GM23338 (cell line): ENCODE data around the gene SUPT7L. TPM values are rescaled to one million over a fixed set of nuclear protein-coding genes. Genes with fewer than 3 reads are reported as not detected.

ENCODE experiments used
- ATAC-seq: fragments of 200-7000 bp; cut with Tn5 transposase; 3 replicates; pipeline ENCODE4 v1.9.1; 2020
- DNase-seq: peaks from one replicate; pipeline ENCODE4 v3.0.0-alpha.2; 2015; ENCODE audit warnings: low spot score
- H2AFZ ChIP-seq: fragments of 200-600 bp; sonication (generic); 2 replicates; pipeline ENCODE4 v1.8.0; 2016; ENCODE audit warnings: antibody characterized with exemption, mild to moderate bottlenecking, moderate library complexity
- H3F3A ChIP-seq: fragments of 200-600 bp; sonication (generic); replicated peaks from 2 replicates; pipeline ENCODE4 v1.8.0; 2017; ENCODE audit warnings: antibody characterized with exemption, mixed run types, low read depth
- H3K27ac ChIP-seq: fragments of 200-600 bp; sonication (generic); 2 replicates; pipeline ENCODE4 v1.6.1; 2016; ENCODE audit warnings: low read depth
- H3K27me3 ChIP-seq: fragments of 200-600 bp; sonication (generic); 2 replicates; pipeline ENCODE4 v1.8.0; 2016; ENCODE audit warnings: mild to moderate bottlenecking, mixed run types, moderate library complexity; ENCODE audit not compliant: insufficient read depth
- H3K36me3 ChIP-seq: fragments of 200-600 bp; sonication (generic); 2 replicates; pipeline ENCODE4 v1.8.0; 2016; ENCODE audit warnings: mild to moderate bottlenecking; ENCODE audit not compliant: insufficient read depth
- H3K4me1 ChIP-seq: fragments of 200-600 bp; sonication (generic); 2 replicates; pipeline ENCODE4 v1.8.0; 2016; ENCODE audit warnings: mild to moderate bottlenecking, moderate library complexity; ENCODE audit not compliant: insufficient read depth
- H3K4me2 ChIP-seq: fragments of 200-600 bp; sonication (generic); 2 replicates; pipeline ENCODE4 v1.7.1; 2017; ENCODE audit warnings: mixed run types
- H3K4me3 ChIP-seq: fragments of 200-600 bp; sonication (generic); 2 replicates; pipeline ENCODE4 v1.6.1; 2016; ENCODE audit warnings: mixed run types
- H3K79me2 ChIP-seq: fragments of 200-600 bp; sonication (generic); replicated peaks from 2 replicates; pipeline ENCODE4 v1.8.0; 2017; ENCODE audit warnings: mild to moderate bottlenecking; ENCODE audit not compliant: insufficient read depth
- H3K9me2 ChIP-seq: fragments of 200-600 bp; sonication (generic); 2 replicates; pipeline ENCODE4 v1.8.0; 2017; ENCODE audit not compliant: insufficient read depth
- H4K20me1 ChIP-seq: fragments of 200-600 bp; sonication (generic); replicated peaks from 2 replicates; pipeline ENCODE4 v1.8.0; 2017; ENCODE audit warnings: mild to moderate bottlenecking; ENCODE audit not compliant: insufficient read depth
- H3K27ac Mint-ChIP-seq: 2 replicates; pipeline ENCODE4 v1.8.0; 2020; ENCODE audit warnings: inconsistent platforms, mild to moderate bottlenecking, moderate library complexity, mixed read lengths
- H3K27me3 Mint-ChIP-seq: 3 replicates; pipeline ENCODE4 v1.8.0; 2022; ENCODE audit warnings: low read depth, mild to moderate bottlenecking, moderate library complexity, mixed read lengths, inconsistent platforms; ENCODE audit not compliant: insufficient read depth, poor library complexity
- H3K36me3 Mint-ChIP-seq: 3 replicates; pipeline ENCODE4 v1.8.0; 2021; ENCODE audit warnings: low read depth, mild to moderate bottlenecking, inconsistent platforms, moderate library complexity, mixed read lengths
- H3K4me1 Mint-ChIP-seq: 3 replicates; pipeline ENCODE4 v1.8.0; 2020; ENCODE audit warnings: mild to moderate bottlenecking, inconsistent platforms, mixed read lengths
- H3K4me3 Mint-ChIP-seq: 3 replicates; pipeline ENCODE4 v1.8.0; 2021; ENCODE audit warnings: moderate library complexity, mild to moderate bottlenecking, inconsistent platforms, mixed read lengths
- H3K9me3 Mint-ChIP-seq: 3 replicates; pipeline ENCODE4 v1.8.0; 2020; ENCODE audit warnings: moderate library complexity, mild to moderate bottlenecking, inconsistent platforms, mixed read lengths
- EZH2 ChIP-seq: fragments of 200-600 bp; sonication (generic); IDR thresholded peaks from one replicate; pipeline ENCODE4 v1.8.0; 2017; ENCODE audit warnings: antibody characterized with exemption, mild to moderate bottlenecking, low read depth; ENCODE audit not compliant: unreplicated experiment
- STAT1 ChIP-seq: IDR thresholded peaks from one replicate; pipeline ENCODE4 v1.6.1; 2016; ENCODE audit warnings: antibody characterized with exemption; ENCODE audit not compliant: unreplicated experiment
- ZNF114 ChIP-seq: fragments of 250-450 bp; sonication (Bioruptor Pico); IDR thresholded peaks from 2 replicates; pipeline ENCODE4 v1.5.0; 2020; ENCODE audit warnings: mild to moderate bottlenecking, moderate library complexity
- ZNF331 ChIP-seq: fragments of 250-450 bp; sonication (Bioruptor Pico); IDR thresholded peaks from 2 replicates; pipeline ENCODE4 v1.5.0; 2020; ENCODE audit warnings: low read depth, mild to moderate bottlenecking, moderate library complexity
- polyA plus RNA-seq: library from polyadenylated mRNA; unstranded; fragments of >200 nt; fragmentation: Nextera tagmentation; extraction: Ambion mirVana; gene quantifications from 2 replicates; pipeline ENCODE4 v1.2.1, GENCODE V29; 2016
- total RNA-seq: library from RNA; depleted of rRNA; stranded (reverse); fragments of >200 nt; shearing (Covaris generic); gene quantifications from 2 replicates; pipeline ENCODE4 v1.2.3, GENCODE V29; 2014
- TF ChIP-seq, protein P1 (sequence below): fragments of 250-450 bp; sonication (Bioruptor Pico); IDR thresholded peaks from 2 replicates; pipeline ENCODE4 v1.5.0; 2020; ENCODE audit warnings: mild to moderate bottlenecking, moderate library complexity
- TF ChIP-seq, protein P2 (sequence below), 2 experiments: fragments of 200-600 bp in 1 of 2; sonication (generic) in 1 of 2; conservative IDR thresholded peaks; 2 replicates each; pipeline versions ENCODE4 v1.5.1 to v1.6.1; 2016 to 2017; ENCODE audit warnings: antibody characterized with exemption in 2 of 2, low read depth in 2 of 2, mild to moderate bottlenecking in 2 of 2, moderate library complexity in 1 of 2

Gene SUPT7L
- total and polyA plus RNA-seq, 2 experiments from 2014 or later, result 13.7 to 16.5 TPM

GRCh38 chr2:27709960-27710575 is 46.7 kb upstream of the SUPT7L start (continued):
- TF ChIP-seq, protein P1, sequence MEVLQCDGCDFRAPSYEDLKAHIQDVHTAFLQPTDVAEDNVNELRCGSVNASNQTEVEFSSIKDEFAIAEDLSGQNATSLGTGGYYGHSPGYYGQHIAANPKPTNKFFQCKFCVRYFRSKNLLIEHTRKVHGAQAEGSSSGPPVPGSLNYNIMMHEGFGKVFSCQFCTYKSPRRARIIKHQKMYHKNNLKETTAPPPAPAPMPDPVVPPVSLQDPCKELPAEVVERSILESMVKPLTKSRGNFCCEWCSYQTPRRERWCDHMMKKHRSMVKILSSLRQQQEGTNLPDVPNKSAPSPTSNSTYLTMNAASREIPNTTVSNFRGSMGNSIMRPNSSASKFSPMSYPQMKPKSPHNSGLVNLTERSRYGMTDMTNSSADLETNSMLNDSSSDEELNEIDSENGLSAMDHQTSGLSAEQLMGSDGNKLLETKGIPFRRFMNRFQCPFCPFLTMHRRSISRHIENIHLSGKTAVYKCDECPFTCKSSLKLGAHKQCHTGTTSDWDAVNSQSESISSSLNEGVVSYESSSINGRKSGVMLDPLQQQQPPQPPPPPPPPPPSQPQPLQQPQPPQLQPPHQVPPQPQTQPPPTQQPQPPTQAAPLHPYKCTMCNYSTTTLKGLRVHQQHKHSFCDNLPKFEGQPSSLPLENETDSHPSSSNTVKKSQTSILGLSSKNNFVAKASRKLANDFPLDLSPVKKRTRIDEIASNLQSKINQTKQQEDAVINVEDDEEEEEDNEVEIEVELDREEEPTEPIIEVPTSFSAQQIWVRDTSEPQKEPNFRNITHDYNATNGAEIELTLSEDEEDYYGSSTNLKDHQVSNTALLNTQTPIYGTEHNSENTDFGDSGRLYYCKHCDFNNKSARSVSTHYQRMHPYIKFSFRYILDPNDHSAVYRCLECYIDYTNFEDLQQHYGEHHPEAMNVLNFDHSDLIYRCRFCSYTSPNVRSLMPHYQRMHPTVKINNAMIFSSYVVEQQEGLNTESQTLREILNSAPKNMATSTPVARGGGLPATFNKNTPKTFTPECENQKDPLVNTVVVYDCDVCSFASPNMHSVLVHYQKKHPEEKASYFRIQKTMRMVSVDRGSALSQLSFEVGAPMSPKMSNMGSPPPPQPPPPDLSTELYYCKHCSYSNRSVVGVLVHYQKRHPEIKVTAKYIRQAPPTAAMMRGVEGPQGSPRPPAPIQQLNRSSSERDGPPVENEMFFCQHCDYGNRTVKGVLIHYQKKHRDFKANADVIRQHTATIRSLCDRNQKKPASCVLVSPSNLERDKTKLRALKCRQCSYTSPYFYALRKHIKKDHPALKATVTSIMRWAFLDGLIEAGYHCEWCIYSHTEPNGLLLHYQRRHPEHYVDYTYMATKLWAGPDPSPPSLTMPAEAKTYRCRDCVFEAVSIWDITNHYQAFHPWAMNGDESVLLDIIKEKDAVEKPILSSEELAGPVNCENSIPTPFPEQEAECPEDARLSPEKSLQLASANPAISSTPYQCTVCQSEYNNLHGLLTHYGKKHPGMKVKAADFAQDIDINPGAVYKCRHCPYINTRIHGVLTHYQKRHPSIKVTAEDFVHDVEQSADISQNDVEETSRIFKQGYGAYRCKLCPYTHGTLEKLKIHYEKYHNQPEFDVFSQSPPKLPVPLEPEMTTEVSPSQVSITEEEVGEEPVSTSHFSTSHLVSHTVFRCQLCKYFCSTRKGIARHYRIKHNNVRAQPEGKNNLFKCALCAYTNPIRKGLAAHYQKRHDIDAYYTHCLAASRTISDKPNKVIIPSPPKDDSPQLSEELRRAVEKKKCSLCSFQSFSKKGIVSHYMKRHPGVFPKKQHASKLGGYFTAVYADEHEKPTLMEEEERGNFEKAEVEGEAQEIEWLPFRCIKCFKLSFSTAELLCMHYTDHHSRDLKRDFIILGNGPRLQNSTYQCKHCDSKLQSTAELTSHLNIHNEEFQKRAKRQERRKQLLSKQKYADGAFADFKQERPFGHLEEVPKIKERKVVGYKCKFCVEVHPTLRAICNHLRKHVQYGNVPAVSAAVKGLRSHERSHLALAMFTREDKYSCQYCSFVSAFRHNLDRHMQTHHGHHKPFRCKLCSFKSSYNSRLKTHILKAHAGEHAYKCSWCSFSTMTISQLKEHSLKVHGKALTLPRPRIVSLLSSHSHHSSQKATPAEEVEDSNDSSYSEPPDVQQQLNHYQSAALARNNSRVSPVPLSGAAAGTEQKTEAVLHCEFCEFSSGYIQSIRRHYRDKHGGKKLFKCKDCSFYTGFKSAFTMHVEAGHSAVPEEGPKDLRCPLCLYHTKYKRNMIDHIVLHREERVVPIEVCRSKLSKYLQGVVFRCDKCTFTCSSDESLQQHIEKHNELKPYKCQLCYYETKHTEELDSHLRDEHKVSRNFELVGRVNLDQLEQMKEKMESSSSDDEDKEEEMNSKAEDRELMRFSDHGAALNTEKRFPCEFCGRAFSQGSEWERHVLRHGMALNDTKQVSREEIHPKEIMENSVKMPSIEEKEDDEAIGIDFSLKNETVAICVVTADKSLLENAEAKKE (CRISPR knock-in tag), result no peak
- TF ChIP-seq ZNF331 (CRISPR knock-in tag) (no peak), EZH2 (no peak)

DNA sequence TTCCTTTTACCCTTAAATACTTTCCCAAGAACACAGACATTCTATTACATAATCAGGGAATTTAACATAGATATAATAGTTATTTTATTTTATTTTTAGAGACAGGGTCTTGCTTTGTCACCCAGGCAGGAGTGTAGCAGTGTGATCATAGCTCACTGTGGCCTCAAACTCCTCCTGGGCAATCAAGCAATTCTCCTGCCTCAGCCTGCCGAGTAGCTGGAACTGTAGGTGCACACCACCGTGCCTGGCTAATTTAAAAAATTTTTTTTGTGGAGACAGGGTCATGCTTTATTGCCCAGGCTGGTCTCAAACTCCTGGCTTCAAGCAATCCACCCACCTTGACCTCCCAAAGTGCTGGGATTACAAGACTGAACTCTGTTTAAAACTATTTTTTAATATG is 45.9 kb upstream of the SUPT7L start:
- no peaks in the 10 kb centered on the region for H4K20me1 ChIP-seq
- no peak for ATAC-seq
- H3K27ac ChIP-seq, result no peak overlapping the region
- no peak overlapping the region for H3K4me3 ChIP-seq
- Mint-ChIP-seq H3K9me3 (no peaks in the 10 kb centered on the region; the same call in 2 of the 3 replicates), H3K27ac (no peak overlapping the region), H3K4me3 (no peak overlapping the region), H3K4me1 (peaks cover 7% of the 10 kb centered on the region; the same call in 2 of the 3 replicates), H3K36me3 (no peaks in the 10 kb centered on the region; the same call in 2 of the 3 replicates), H3K27me3 (peaks cover 3% of the 10 kb centered on the region)
- H3K4me2 ChIP-seq, result no peak overlapping the region
- no peaks in the 10 kb centered on the region for H3K79me2 ChIP-seq
- H3K4me1 ChIP-seq, result peaks cover 5% of the 10 kb centered on the region; the same call in 1 of the 2 replicates
- no peak for DNase-seq
- H2AFZ ChIP-seq, result no peak overlapping the region
- H3K27me3 ChIP-seq, result peaks cover 2% of the 10 kb centered on the region; the same call in 1 of the 2 replicates
- no peaks in the 10 kb centered on the region for H3F3A ChIP-seq
- no peaks in the 10 kb centered on the region for H3K9me2 ChIP-seq
- H3K36me3 ChIP-seq, result no peaks in the 10 kb centered on the region
- TF ChIP-seq, protein P2, sequence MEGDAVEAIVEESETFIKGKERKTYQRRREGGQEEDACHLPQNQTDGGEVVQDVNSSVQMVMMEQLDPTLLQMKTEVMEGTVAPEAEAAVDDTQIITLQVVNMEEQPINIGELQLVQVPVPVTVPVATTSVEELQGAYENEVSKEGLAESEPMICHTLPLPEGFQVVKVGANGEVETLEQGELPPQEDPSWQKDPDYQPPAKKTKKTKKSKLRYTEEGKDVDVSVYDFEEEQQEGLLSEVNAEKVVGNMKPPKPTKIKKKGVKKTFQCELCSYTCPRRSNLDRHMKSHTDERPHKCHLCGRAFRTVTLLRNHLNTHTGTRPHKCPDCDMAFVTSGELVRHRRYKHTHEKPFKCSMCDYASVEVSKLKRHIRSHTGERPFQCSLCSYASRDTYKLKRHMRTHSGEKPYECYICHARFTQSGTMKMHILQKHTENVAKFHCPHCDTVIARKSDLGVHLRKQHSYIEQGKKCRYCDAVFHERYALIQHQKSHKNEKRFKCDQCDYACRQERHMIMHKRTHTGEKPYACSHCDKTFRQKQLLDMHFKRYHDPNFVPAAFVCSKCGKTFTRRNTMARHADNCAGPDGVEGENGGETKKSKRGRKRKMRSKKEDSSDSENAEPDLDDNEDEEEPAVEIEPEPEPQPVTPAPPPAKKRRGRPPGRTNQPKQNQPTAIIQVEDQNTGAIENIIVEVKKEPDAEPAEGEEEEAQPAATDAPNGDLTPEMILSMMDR (conservative IDR thresholded peaks at IDR 0.05; ENCODE audit: low read depth in 2 of 2), result no peak
- TF ChIP-seq, protein P1 (CRISPR knock-in tag), result no peak
- no peak for TF ChIP-seq ZNF114
- no peak for TF ChIP-seq ZNF331 (CRISPR knock-in tag)
- TF ChIP-seq STAT1, result no peak
